ENCODE measurements around the gene COMMD4. TPM values are rescaled to one million over a fixed set of nuclear protein-coding genes. Genes with fewer than 3 reads are reported as not detected.

Gene COMMD4
- total and polyA plus RNA-seq, 2 of the 8 experiments (the other 6 are each of a cell fraction or from before 2014, with no cell fraction given), result 131 to 236 TPM

DNA sequence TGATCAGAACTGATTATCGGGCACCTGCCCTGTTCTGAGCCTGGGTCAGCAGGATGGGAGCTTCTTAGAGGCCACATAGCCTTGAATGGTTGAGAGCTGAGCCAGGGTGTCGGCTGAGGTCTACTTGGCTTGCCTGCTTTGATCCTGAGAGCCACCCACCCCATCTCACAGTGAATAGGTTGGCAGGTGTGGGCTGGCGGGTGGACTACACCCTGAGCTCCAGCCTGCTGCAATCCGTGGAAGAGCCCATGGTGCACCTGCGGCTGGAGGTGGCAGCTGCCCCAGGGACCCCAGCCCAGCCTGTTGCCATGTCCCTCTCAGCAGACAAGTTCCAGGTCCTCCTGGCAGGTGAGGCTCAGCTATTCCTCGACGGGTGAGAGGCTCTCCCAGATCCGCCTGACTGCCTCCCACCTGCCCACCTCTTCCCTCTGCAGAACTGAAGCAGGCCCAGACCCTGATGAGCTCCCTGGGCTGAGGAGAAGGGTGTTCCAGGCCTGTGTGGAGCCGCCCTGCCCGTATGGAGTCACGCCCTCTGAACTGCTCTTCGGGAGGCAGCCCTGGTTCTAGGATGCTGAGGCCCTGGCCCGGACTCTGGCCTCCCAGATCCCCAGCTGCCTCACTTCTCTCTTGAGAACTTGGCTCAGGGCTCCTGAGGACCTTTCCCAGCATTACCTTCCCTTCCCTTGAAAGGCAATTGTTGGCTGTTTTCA, 3.8 kb downstream of the COMMD4 start:
- no peak overlapping the region for H3K9ac ChIP-seq (replicated peaks in 1 of 4; ENCODE audit: extremely low read depth in 1 of 4, low read depth in 3 of 4, low read length in 3 of 4)
- CTCF ChIA-PET (ENCODE audit: partially characterized antibody), result interaction anchor here (0.6 to 1.4 kb wide), 3 partner anchors 11 to 28 kb away, joined by 3 to 6 read pairs (median 5); partner anchors contain the start of gene MAN2C1
- 87% methylated on average over 13 of the region's 13 CpGs; no CpG with 5 or more reads in 1 of the 2 experiments for WGBS, 2 experiments (ENCODE audit: extremely low coverage in 1 of 2, insufficient coverage in 1 of 2, insufficient read length in 1 of 2, insufficient replicate concordance in 2 of 2, low coverage in 1 of 2, low lambda C conversion rate in 2 of 2, missing lambda C conversion rate in 1 of 2)
- TF ChIP-seq EGR1 (IDR thresholded peaks at IDR 0.05; ENCODE audit: borderline replicate concordance, low read depth, low read length) (no peak), BACH1 (IDR thresholded peaks at IDR 0.05; ENCODE audit: low read length) (no peak), MAFK (IDR thresholded peaks at IDR 0.05; ENCODE audit: low read depth, low read length) (no peak), KDM4A (IDR thresholded peaks at IDR 0.05; ENCODE audit: low read depth, low read length, severe bottlenecking) (no peak), TEAD4 (IDR thresholded peaks at IDR 0.05; ENCODE audit: low read depth, low read length) (no peak), GABPA (IDR thresholded peaks at IDR 0.05; ENCODE audit: borderline replicate concordance, insufficient read depth, low read length) (no peak), SRF (IDR thresholded peaks at IDR 0.05; ENCODE audit: low read depth, low read length) (no peak), CHD2 (IDR thresholded peaks at IDR 0.05; ENCODE audit: low read length) (no peak)
- TF ChIP-seq, protein P1, sequence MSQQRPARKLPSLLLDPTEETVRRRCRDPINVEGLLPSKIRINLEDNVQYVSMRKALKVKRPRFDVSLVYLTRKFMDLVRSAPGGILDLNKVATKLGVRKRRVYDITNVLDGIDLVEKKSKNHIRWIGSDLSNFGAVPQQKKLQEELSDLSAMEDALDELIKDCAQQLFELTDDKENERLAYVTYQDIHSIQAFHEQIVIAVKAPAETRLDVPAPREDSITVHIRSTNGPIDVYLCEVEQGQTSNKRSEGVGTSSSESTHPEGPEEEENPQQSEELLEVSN (IDR thresholded peaks at IDR 0.05), result no peak
- TF ChIP-seq, protein P2, sequence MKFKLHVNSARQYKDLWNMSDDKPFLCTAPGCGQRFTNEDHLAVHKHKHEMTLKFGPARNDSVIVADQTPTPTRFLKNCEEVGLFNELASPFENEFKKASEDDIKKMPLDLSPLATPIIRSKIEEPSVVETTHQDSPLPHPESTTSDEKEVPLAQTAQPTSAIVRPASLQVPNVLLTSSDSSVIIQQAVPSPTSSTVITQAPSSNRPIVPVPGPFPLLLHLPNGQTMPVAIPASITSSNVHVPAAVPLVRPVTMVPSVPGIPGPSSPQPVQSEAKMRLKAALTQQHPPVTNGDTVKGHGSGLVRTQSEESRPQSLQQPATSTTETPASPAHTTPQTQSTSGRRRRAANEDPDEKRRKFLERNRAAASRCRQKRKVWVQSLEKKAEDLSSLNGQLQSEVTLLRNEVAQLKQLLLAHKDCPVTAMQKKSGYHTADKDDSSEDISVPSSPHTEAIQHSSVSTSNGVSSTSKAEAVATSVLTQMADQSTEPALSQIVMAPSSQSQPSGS (IDR thresholded peaks at IDR 0.05; ENCODE audit: low read length), result no peak

More for the DNA sequence above, 3.8 kb downstream of the COMMD4 start:
- H3K14ac ChIP-seq (ENCODE audit: insufficient read length), result no peak overlapping the region
- no peak overlapping the region for H2BK20ac ChIP-seq (ENCODE audit: low read length)
- no peak overlapping the region for H2BK120ac ChIP-seq (replicated peaks; ENCODE audit: low read depth, low read length)
- H3K4me1 ChIP-seq (replicated peaks in 1 of 4; ENCODE audit: control insufficient read depth in 3 of 4, insufficient read depth in 4 of 4, low read length in 3 of 4), result peaks cover 0 to 7% (median 2%) of the 10 kb centered on the region in 4 experiments; a peak in 5 of 7 replicates
- FAIRE-seq, result no peak
- H4K8ac ChIP-seq (ENCODE audit: extremely low read depth, insufficient read depth, low read length), result no peak overlapping the region; the same call in 1 of the 2 replicates
- no peak overlapping the region for H2BK5ac ChIP-seq (ENCODE audit: low read depth, low read length)
- no peak overlapping the region for H3K27ac ChIP-seq (ENCODE audit: low read depth, low read length)
- H2BK12ac ChIP-seq (ENCODE audit: low read depth, low read length), result no peak overlapping the region
- no peak for DNase-seq (ENCODE audit: low read depth in 1 of 2, low spot score in 2 of 2)
- H3K36me3 ChIP-seq (ENCODE audit: control insufficient read depth in 2 of 4, insufficient read depth in 4 of 4, low read length in 3 of 4), result peaks cover 3 to 24% (median 5%) of the 10 kb centered on the region in 4 experiments; a peak in 5 of 8 replicates
- H4K20me1 ChIP-seq (replicated peaks in 1 of 2; ENCODE audit: control insufficient read depth in 1 of 2, insufficient read depth in 2 of 2, low read length in 2 of 2), result no peaks in the 10 kb centered on the region
- no peak overlapping the region for H3K23ac ChIP-seq (ENCODE audit: insufficient read length)
- H4K5ac ChIP-seq (ENCODE audit: insufficient read length, low read depth, low read length), result no peak overlapping the region
- H3K4me2 ChIP-seq (ENCODE audit: insufficient read depth in 1 of 2, low read depth in 2 of 2, low read length in 2 of 2), result no peak overlapping the region
- no peak overlapping the region for H2AFZ ChIP-seq (ENCODE audit: low read length)
- no peak overlapping the region for H3K4ac ChIP-seq (replicated peaks; ENCODE audit: insufficient read length, low read depth, low read length)
- H3K79me2 ChIP-seq (ENCODE audit: control insufficient read depth in 1 of 2, insufficient read depth in 2 of 2, low read length in 2 of 2), result peaks cover 0 to 7% of the 10 kb centered on the region in 2 experiments; a peak in 2 of 4 replicates
- no peaks in the 10 kb centered on the region; a peak in 1 of 7 replicates for H3K27me3 ChIP-seq (replicated peaks in 1 of 4; ENCODE audit: control insufficient read depth in 3 of 4, extremely low read depth in 1 of 4, insufficient read depth in 3 of 4, low read length in 3 of 4)
- H3K18ac ChIP-seq (ENCODE audit: extremely low read depth, low read length), result no peak overlapping the region
- no peak overlapping the region for H4K91ac ChIP-seq (replicated peaks; ENCODE audit: insufficient read length, low read length)
- POLR2A ChIA-PET (ENCODE audit: partially characterized antibody), result interaction anchor here (0.9 to 2.7 kb wide), 5 partner anchors 9 to 316 kb away, joined by 3 to 12 read pairs (median 5); partner anchors contain the start of gene PPCDC
- H3K79me1 ChIP-seq (ENCODE audit: low read depth, low read length), result 0 out of 2 replicates have a peak, but pooled peaks cover 2% of the 10 kb centered on the region
- H3K56ac ChIP-seq (replicated peaks; ENCODE audit: insufficient read length, low read depth, low read length), result no peak overlapping the region
- no peak overlapping the region for H2AK5ac ChIP-seq (ENCODE audit: low read depth, low read length)
- H2BK15ac ChIP-seq (ENCODE audit: low read length), result no peak overlapping the region
- no peak overlapping the region for H3K4me3 ChIP-seq (ENCODE audit: extremely low read depth in 1 of 4, insufficient read depth in 2 of 4, low read depth in 3 of 4, low read length in 4 of 4)
- no peaks in the 10 kb centered on the region for H3K9me3 ChIP-seq (ENCODE audit: insufficient read depth in 2 of 2, low read depth in 1 of 2, low read length in 1 of 2)
- H3K23me2 ChIP-seq (ENCODE audit: low read depth, low read length), result peaks cover 8% of the 10 kb centered on the region
